ENCODE measurements around the gene MIPOL1. TPM values are rescaled to one million over a fixed set of nuclear protein-coding genes. Genes with fewer than 3 reads are reported as not detected.

MIPOL1 gene
- total and polyA plus RNA-seq, 2 of the 13 experiments (the other 11 are each of a cell fraction or from before 2014, with no cell fraction given): 8.6 to 34.2 TPM

GRCh38 chr14:37246427-37246829, 48.7 kb downstream of the MIPOL1 start (continued):
- TF ChIP-seq TFE3 (CRISPR knock-in tag; IDR thresholded peaks at IDR 0.05) (no peak), ZNF260 (CRISPR knock-in tag; IDR thresholded peaks at IDR 0.05; ENCODE audit: borderline replicate concordance, low read depth) (no peak), GZF1 (CRISPR knock-in tag; IDR thresholded peaks at IDR 0.05) (no peak), ZNF616 (CRISPR knock-in tag; IDR thresholded peaks at IDR 0.05; ENCODE audit: low read depth) (no peak), TCF7L2 (IDR thresholded peaks at IDR 0.05; ENCODE audit: low read depth, low read length) (no peak), ZNF766 (CRISPR knock-in tag; IDR thresholded peaks at IDR 0.05; ENCODE audit: borderline replicate concordance) (no peak), TBX2 (CRISPR knock-in tag; IDR thresholded peaks at IDR 0.05; ENCODE audit: borderline replicate concordance) (no peak), CREB1 (IDR thresholded peaks at IDR 0.05) (no peak), CREB1 (CRISPR knock-in tag; IDR thresholded peaks at IDR 0.05) (peak; percentile 42; the same call in 1 of the 2 replicates), SNRNP70 (IDR thresholded peaks at IDR 0.05; ENCODE audit: low read depth, low read length) (no peak), CHD4 (IDR thresholded peaks at IDR 0.05; ENCODE audit: borderline replicate concordance, low read length) (peak; percentile 74; the same call in 1 of the 2 replicates), MIER3 (CRISPR knock-in tag; IDR thresholded peaks at IDR 0.05; ENCODE audit: borderline replicate concordance) (0 out of 2 replicates have a peak, but pooled peaks have one; percentile 38), ZNF230 (CRISPR knock-in tag; IDR thresholded peaks at IDR 0.05) (no peak), ZNF331 (CRISPR knock-in tag; IDR thresholded peaks at IDR 0.05) (no peak), XBP1 (CRISPR knock-in tag; IDR thresholded peaks at IDR 0.05) (no peak), GABPB1 (CRISPR knock-in tag; IDR thresholded peaks at IDR 0.05) (no peak), ATRX (CRISPR knock-in tag; IDR thresholded peaks at IDR 0.05; ENCODE audit: borderline replicate concordance) (no peak), RARA (CRISPR knock-in tag; IDR thresholded peaks at IDR 0.05) (0 out of 2 replicates have a peak, but pooled peaks have one; percentile 3), ASH2L (IDR thresholded peaks at IDR 0.05; ENCODE audit: insufficient read length, low read depth, low read length) (peak; percentile 52), HOMEZ (CRISPR knock-in tag; IDR thresholded peaks at IDR 0.05; ENCODE audit: low read depth) (peak; percentile 53; the same call in 1 of the 2 replicates), ZNF740 (CRISPR knock-in tag; IDR thresholded peaks at IDR 0.05) (no peak), HOXA5 (CRISPR knock-in tag; IDR thresholded peaks at IDR 0.05) (0 out of 2 replicates have a peak, but pooled peaks have one; percentile 60), ZBTB3 (CRISPR knock-in tag; IDR thresholded peaks at IDR 0.05; ENCODE audit: borderline replicate concordance, low read depth) (no peak), ERF (CRISPR knock-in tag; IDR thresholded peaks at IDR 0.05) (no peak; the same call in 1 of the 2 replicates), SMAD3 (CRISPR knock-in tag; IDR thresholded peaks at IDR 0.05) (peak; percentile 80; the same call in 1 of the 2 replicates), ZNF124 (CRISPR knock-in tag; IDR thresholded peaks at IDR 0.05) (0 out of 2 replicates have a peak, but pooled peaks have one; percentile 28)
- TF ChIP-seq, protein P1, sequence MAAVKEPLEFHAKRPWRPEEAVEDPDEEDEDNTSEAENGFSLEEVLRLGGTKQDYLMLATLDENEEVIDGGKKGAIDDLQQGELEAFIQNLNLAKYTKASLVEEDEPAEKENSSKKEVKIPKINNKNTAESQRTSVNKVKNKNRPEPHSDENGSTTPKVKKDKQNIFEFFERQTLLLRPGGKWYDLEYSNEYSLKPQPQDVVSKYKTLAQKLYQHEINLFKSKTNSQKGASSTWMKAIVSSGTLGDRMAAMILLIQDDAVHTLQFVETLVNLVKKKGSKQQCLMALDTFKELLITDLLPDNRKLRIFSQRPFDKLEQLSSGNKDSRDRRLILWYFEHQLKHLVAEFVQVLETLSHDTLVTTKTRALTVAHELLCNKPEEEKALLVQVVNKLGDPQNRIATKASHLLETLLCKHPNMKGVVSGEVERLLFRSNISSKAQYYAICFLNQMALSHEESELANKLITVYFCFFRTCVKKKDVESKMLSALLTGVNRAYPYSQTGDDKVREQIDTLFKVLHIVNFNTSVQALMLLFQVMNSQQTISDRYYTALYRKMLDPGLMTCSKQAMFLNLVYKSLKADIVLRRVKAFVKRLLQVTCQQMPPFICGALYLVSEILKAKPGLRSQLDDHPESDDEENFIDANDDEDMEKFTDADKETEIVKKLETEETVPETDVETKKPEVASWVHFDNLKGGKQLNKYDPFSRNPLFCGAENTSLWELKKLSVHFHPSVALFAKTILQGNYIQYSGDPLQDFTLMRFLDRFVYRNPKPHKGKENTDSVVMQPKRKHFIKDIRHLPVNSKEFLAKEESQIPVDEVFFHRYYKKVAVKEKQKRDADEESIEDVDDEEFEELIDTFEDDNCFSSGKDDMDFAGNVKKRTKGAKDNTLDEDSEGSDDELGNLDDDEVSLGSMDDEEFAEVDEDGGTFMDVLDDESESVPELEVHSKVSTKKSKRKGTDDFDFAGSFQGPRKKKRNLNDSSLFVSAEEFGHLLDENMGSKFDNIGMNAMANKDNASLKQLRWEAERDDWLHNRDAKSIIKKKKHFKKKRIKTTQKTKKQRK (IDR thresholded peaks at IDR 0.05; ENCODE audit: low read length): no peak
